ENCODE measurements around the gene ZNF687.
"Not testable (repeated sequence)": the region's sequence is repeated elsewhere in the genome, so short reads cannot be mapped to it uniquely, and the experiment has no call there.

ZNF687 gene

DNA sequence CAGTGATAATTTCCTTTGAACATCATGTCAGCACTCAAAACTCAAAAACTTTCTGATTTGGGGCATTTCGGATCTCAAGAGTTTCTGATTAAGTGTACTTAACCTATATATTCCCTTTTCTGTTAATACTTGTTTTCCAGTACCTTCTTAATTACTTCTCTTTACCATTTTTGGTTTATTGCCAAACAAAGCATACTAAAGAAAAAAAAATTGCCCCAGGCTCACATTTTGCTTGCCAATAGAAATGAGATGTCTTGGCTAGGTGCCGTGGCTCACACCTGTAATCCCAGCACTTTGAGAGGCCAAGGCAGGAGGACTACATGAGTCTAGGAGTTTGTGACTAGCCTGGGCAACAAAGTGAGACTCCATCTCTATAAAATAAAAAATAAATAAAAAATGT is 22.7 kb upstream of the ZNF687 start:
- DNase-seq: no peak
- Histone ChIP-seq H3K4me1 (peaks cover 3% of the 10 kb centered on the region), H3K9me3 (no peaks in the 10 kb centered on the region), H3K27me3 (no peaks in the 10 kb centered on the region), H3K4me3 (ENCODE audit: low read depth, low read length) (no peak overlapping the region), H3K36me3 (peaks cover 21% of the 10 kb centered on the region)
- TF ChIP-seq CTCF (IDR thresholded peaks at IDR 0.05; ENCODE audit: low read depth, low read length): no peak

DNA sequence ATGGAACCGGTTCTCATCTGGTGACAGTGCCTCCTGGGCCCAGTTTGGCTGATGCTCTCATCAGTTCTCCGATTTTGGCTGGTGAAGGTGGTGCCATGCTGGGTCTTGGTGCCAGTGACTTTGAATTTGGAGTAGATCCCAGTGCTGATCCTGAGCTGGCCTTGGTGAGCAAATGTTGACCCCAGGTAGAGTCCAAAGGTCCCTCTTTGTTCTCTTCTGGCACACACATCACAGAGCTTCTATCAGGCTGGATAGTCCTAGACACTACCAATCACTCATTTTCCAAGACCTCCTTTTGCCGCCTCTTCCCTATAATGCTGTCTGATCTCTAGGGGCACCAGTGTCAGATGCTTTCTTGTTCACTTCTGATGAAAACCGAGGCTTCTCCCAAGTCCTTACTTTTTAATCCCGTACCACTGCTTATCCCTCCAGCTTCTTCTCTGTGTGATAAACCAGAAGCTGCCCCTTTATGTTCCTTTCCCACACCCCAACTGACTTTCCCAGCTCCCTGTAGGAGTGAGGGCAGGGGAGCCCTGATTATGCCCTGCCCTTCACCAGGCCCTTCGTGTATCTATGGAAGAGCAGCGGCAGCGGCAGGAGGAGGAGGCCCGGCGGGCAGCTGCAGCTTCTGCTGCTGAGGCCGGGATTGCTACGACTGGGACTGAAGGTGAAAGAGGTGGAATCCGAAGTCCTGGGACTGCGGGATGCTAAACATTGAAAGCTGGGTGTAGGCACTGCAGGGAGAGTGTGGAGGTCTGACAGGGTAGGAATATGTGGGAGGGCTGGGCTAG is 16.5 kb upstream of the ZNF687 start:
- no peak for TF ChIP-seq CTCF (IDR thresholded peaks at IDR 0.05; ENCODE audit: low read depth, low read length)
- no peak for DNase-seq
- H3K4me3 ChIP-seq (ENCODE audit: low read depth, low read length): no peak overlapping the region
- H3K27me3 ChIP-seq: no peaks in the 10 kb centered on the region
- H3K4me1 ChIP-seq: no peaks in the 10 kb centered on the region
- no peaks in the 10 kb centered on the region for H3K9me3 ChIP-seq
- peaks cover 54% of the 10 kb centered on the region for H3K36me3 ChIP-seq

GRCh38 chr1:151266315-151266714 is 15.8 kb upstream of the ZNF687 start:
- Histone ChIP-seq H3K4me3 (ENCODE audit: low read depth, low read length) (no peak overlapping the region), H3K27me3 (no peaks in the 10 kb centered on the region), H3K9me3 (no peaks in the 10 kb centered on the region; the same call in 1 of the 2 replicates), H3K4me1 (no peaks in the 10 kb centered on the region), H3K36me3 (peaks cover 53% of the 10 kb centered on the region)
- no peak for DNase-seq
- TF ChIP-seq CTCF (IDR thresholded peaks at IDR 0.05; ENCODE audit: low read depth, low read length): no peak

GRCh38 chr1:151266821-151267220 is 15.3 kb upstream of the ZNF687 start:
- no peak for TF ChIP-seq CTCF (IDR thresholded peaks at IDR 0.05; ENCODE audit: low read depth, low read length)
- no peak for DNase-seq
- no peak overlapping the region for H3K4me3 ChIP-seq (ENCODE audit: low read depth, low read length)
- H3K36me3 ChIP-seq: peaks cover 48% of the 10 kb centered on the region
- H3K4me1 ChIP-seq: no peaks in the 10 kb centered on the region
- no peaks in the 10 kb centered on the region for H3K27me3 ChIP-seq
- no peaks in the 10 kb centered on the region; the same call in 1 of the 2 replicates for H3K9me3 ChIP-seq

DNA sequence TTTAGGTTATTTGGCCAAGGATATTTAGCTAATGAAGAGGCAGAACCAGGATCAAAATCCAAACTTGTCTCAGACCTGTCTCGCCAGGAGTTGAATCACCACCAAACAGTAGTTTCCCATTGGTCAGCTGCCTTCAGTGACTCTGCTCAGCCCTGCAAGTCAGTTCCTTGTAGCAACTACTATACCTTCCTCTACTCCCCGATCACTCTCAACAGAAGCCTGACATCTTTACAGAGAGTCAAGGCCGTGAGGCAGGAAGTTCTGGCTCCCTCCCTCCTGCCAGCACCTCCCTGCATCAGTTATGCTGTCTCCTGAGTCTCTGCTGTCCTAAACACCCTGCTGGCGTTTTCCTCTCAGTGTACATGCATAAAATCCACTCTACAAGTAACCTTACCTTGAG is 14.3 kb upstream of the ZNF687 start:
- Histone ChIP-seq H3K4me3 (ENCODE audit: low read depth, low read length) (no peak overlapping the region), H3K4me1 (no peaks in the 10 kb centered on the region), H3K36me3 (peaks cover 43% of the 10 kb centered on the region), H3K27me3 (no peaks in the 10 kb centered on the region), H3K9me3 (no peaks in the 10 kb centered on the region; the same call in 1 of the 2 replicates)
- no peak for DNase-seq
- TF ChIP-seq CTCF (IDR thresholded peaks at IDR 0.05; ENCODE audit: low read depth, low read length): no peak

DNA sequence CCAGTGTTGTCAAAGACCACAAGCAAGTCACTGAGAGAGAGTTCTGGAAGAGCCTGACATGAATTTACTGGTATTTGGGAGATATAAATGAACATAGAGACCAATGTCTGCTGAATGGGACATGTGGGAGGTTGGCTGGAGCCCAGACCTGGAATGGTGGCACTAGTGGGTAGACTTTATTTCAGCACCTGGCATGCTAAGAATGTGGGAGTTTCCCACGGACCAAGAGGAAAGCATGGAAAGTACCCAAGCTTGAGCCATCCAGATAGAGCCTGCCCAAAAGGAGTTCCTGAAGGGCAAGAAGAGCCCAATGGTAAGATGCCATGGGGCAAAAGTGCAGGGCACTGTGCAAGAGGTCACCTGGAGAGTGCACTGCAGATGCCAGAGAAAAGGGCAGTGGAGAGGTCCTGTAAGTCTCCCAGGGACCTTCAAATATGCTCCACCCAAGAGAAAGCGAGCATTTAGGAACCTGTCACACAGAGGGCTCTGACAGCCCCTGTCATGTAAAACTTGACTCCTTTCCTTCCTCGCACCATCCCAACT is 8.1 kb upstream of the ZNF687 start:
- H3K4me1 ChIP-seq: no peaks in the 10 kb centered on the region
- peaks cover 3% of the 10 kb centered on the region; the same call in 1 of the 2 replicates for H3K36me3 ChIP-seq
- no peaks in the 10 kb centered on the region for H3K27me3 ChIP-seq
- no peaks in the 10 kb centered on the region; the same call in 1 of the 2 replicates for H3K9me3 ChIP-seq
- no peak overlapping the region for H3K4me3 ChIP-seq (ENCODE audit: low read depth, low read length)
- TF ChIP-seq CTCF (IDR thresholded peaks at IDR 0.05; ENCODE audit: low read depth, low read length): no peak
- no peak for DNase-seq

DNA sequence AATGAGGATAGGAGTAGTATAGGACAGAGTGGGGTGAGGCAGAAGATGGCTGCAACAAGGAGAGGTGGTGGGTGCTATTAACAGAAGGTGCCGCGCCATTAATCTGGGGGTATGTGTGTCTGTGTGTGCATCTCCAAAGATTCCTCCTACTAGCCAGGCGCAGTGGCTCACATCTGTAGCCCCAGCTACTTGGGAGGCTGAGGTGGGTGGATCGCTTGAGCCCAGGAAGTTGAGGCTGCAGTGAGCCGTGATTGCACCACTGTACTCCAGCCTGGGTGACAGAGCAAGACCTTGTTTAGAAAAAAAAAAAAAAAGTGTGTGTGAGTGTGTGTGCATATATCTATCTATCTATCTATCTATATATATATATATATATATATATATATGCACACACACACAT is 6.8 kb upstream of the ZNF687 start:
- not testable (repeated sequence) for H3K4me3 ChIP-seq (ENCODE audit: low read depth, low read length); DNase-seq; H3K4me1 ChIP-seq

More for the DNA sequence above, 6.8 kb upstream of the ZNF687 start:
- not testable (repeated sequence) for H3K36me3 ChIP-seq, H3K27me3 ChIP-seq, H3K9me3 ChIP-seq
